Keratinocyte (primary cell): ENCODE measurements around the gene CTNNA2. TPM values are rescaled to one million over a fixed set of nuclear protein-coding genes. Genes with fewer than 3 reads are reported as not detected.

Source experiments
- DNase-seq: peaks from one replicate; pipeline ENCODE4 v3.0.0-alpha.2; 2011; ENCODE audit warnings: low read depth, missing footprints, low spot score
- FAIRE-seq: peaks from 2 replicates; lab custom pipeline; 2011; peaks lifted over from hg19 to GRCh38; lab: Jason Lieb, UNC
- H2AFZ ChIP-seq: 2 replicates; pipeline ENCODE4 v1.6.0; 2012; ENCODE audit warnings: low read length, control low read depth, inconsistent platforms; ENCODE audit not compliant: control insufficient read depth
- H3K27ac ChIP-seq: 2 replicates; pipeline ENCODE4 v1.5.1; 2011; ENCODE audit warnings: low read length; ENCODE audit not compliant: control insufficient read depth, insufficient read depth
- H3K27me3 ChIP-seq: 3 replicates; pipeline ENCODE4 v1.6.0; 2011; ENCODE audit warnings: low read length; ENCODE audit not compliant: control insufficient read depth, insufficient read depth; ENCODE audit errors: extremely low read depth
- H3K36me3 ChIP-seq, 2 experiments: 2 replicates in 1 of 2; 3 replicates in 1 of 2; pipeline ENCODE4 v1.5.1; 2011; ENCODE audit warnings: low read length in 2 of 2, mild to moderate bottlenecking in 1 of 2; ENCODE audit not compliant: control insufficient read depth in 2 of 2, insufficient read depth in 2 of 2; ENCODE audit errors: extremely low read depth in 1 of 2
- H3K4me1 ChIP-seq: 3 replicates; pipeline ENCODE4 v1.5.1; 2011; ENCODE audit warnings: low read length; ENCODE audit not compliant: control insufficient read depth, insufficient read depth; ENCODE audit errors: extremely low read depth
- H3K4me2 ChIP-seq: 3 replicates; pipeline ENCODE4 v1.6.0; 2011; ENCODE audit warnings: low read depth, low read length; ENCODE audit not compliant: control insufficient read depth, insufficient read depth; ENCODE audit errors: extremely low read depth
- H3K4me3 ChIP-seq, 3 experiments: fragments of 200-600 bp in 1 of 3; sonication (generic) in 1 of 3; 2 replicates in 2 of 3; 3 replicates in 1 of 3; pipeline ENCODE4 v1.5.1; 2011 to 2016; ENCODE audit warnings: low read length in 3 of 3, mild to moderate bottlenecking in 3 of 3, control low read depth in 2 of 3, inconsistent platforms in 1 of 3, low read depth in 1 of 3, mixed read lengths in 1 of 3, mixed run types in 1 of 3, moderate library complexity in 1 of 3; ENCODE audit not compliant: control insufficient read depth in 2 of 3, insufficient read depth in 2 of 3; ENCODE audit errors: extremely low read depth in 1 of 3
- H3K79me2 ChIP-seq: 2 replicates; pipeline ENCODE4 v1.6.0; 2012; ENCODE audit warnings: low read length; ENCODE audit not compliant: control insufficient read depth, insufficient read depth
- H3K9ac ChIP-seq: 3 replicates; pipeline ENCODE4 v1.6.0; 2011; ENCODE audit warnings: low read length; ENCODE audit not compliant: control insufficient read depth, insufficient read depth; ENCODE audit errors: extremely low read depth
- H3K9me1 ChIP-seq: 3 replicates; pipeline ENCODE4 v1.6.0; 2011; ENCODE audit warnings: low read length; ENCODE audit not compliant: control insufficient read depth, insufficient read depth; ENCODE audit errors: extremely low read depth
- H3K9me3 ChIP-seq: 2 replicates; pipeline ENCODE4 v1.5.1; 2012; ENCODE audit warnings: low read depth, low read length; ENCODE audit not compliant: control insufficient read depth
- H4K20me1 ChIP-seq: 3 replicates; pipeline ENCODE4 v1.6.0; 2011; ENCODE audit warnings: low read length; ENCODE audit not compliant: control insufficient read depth, insufficient read depth; ENCODE audit errors: extremely low read depth
- CTCF ChIP-seq, 3 experiments: IDR thresholded peaks in 1 of 3; conservative IDR thresholded peaks in 1 of 3; optimal IDR thresholded peaks in 1 of 3; 2 replicates in 2 of 3; 3 replicates in 1 of 3; pipeline versions ENCODE3 to v1.5.1; 2011; ENCODE audit warnings: low read length in 3 of 3, mild to moderate bottlenecking in 3 of 3, moderate library complexity in 2 of 3, control low read depth in 1 of 3, inconsistent platforms in 1 of 3; ENCODE audit not compliant: insufficient read depth in 2 of 3; ENCODE audit errors: extremely low read depth in 1 of 3
- EZH2 ChIP-seq: IDR thresholded peaks from one replicate; pipeline ENCODE4 v1.6.1; 2012; ENCODE audit warnings: inconsistent platforms, mild to moderate bottlenecking, low read length, moderate library complexity
- dilution Hi-C: fragments of 300-500 bp; cut with MboI; formaldehyde crosslinking; loops from one replicate; pipeline ENCODE4 v1.7.0; 2020; ENCODE audit warnings: low sequenced_read_pairs; ENCODE audit not compliant: extremely low pct_ligation_motif_present
- polyA plus RNA-seq, 5 experiments: library from polyadenylated mRNA; depleted of rRNA in 3 of 5; stranded (reverse) in 3 of 5; stranded (forward) in 1 of 5; unstranded in 1 of 5; fragments of >200 nt; gene quantifications; 1 replicate in 1 of 5; 2 replicates in 3 of 5; 3 replicates in 1 of 5; pipeline versions ENCODE4 v1.2.1 to v1.2.3, GENCODE V29; 2011 to 2012; ENCODE audit warnings: missing spikeins in 2 of 5, low read depth in 1 of 5, low replicate concordance in 1 of 5

Gene CTNNA2
- polyA plus RNA-seq, 1 donor (not counting 4 experiments of a cell fraction or from before 2014, with no cell fraction given): not detected

- no peak overlapping the region for H2AFZ ChIP-seq
- H3K9me3 ChIP-seq: no peaks in the 10 kb centered on the region
- no peaks in the 10 kb centered on the region for H3K4me1 ChIP-seq
- no peak overlapping the region for H3K9ac ChIP-seq
- TF ChIP-seq EZH2 (no peak), CTCF (optimal IDR thresholded peaks at IDR 0.05 in 1 of 3, IDR thresholded peaks at IDR 0.05 in 1 of 3, conservative IDR thresholded peaks at IDR 0.05 in 1 of 3; ENCODE audit: extremely low read depth in 1 of 3, insufficient read depth in 2 of 3, low read length in 3 of 3) (no peak)
- H4K20me1 ChIP-seq: no peaks in the 10 kb centered on the region
- no peak overlapping the region for H3K27ac ChIP-seq
- H3K4me2 ChIP-seq: no peak overlapping the region
- no peak for FAIRE-seq
- DNase-seq: no peak
- no peaks in the 10 kb centered on the region for H3K36me3 ChIP-seq
- H3K79me2 ChIP-seq: no peaks in the 10 kb centered on the region
- no peaks in the 10 kb centered on the region for H3K27me3 ChIP-seq
- H3K4me3 ChIP-seq: no peak overlapping the region
- H3K9me1 ChIP-seq: no peaks in the 10 kb centered on the region
- dilution Hi-C loops: no loop called here
Measured at GRCh38 chr2:80014637-80015036, 501.8 kb downstream of the CTNNA2 start.

GRCh38 chr2:80016171-80016570, 503.3 kb downstream of the CTNNA2 start:
- no peaks in the 10 kb centered on the region for H4K20me1 ChIP-seq
- no peaks in the 10 kb centered on the region for H3K79me2 ChIP-seq
- no peaks in the 10 kb centered on the region for H3K4me1 ChIP-seq
- H3K36me3 ChIP-seq: no peaks in the 10 kb centered on the region
- DNase-seq (no peak), FAIRE-seq (no peak)
- no peaks in the 10 kb centered on the region for H3K9me3 ChIP-seq
- H3K4me2 ChIP-seq: no peak overlapping the region
- H2AFZ ChIP-seq: no peak overlapping the region
- H3K4me3 ChIP-seq: no peak overlapping the region
- H3K9me1 ChIP-seq: no peaks in the 10 kb centered on the region
- dilution Hi-C loops: no loop called here
- TF ChIP-seq CTCF (optimal IDR thresholded peaks at IDR 0.05 in 1 of 3, IDR thresholded peaks at IDR 0.05 in 1 of 3, conservative IDR thresholded peaks at IDR 0.05 in 1 of 3; ENCODE audit: extremely low read depth in 1 of 3, insufficient read depth in 2 of 3, low read length in 3 of 3) (no peak), EZH2 (no peak)
- H3K27ac ChIP-seq: no peak overlapping the region
- no peak overlapping the region for H3K9ac ChIP-seq
- no peaks in the 10 kb centered on the region for H3K27me3 ChIP-seq
